ENCODE results near the gene MAP4K3. TPM values are rescaled to one million over a fixed set of nuclear protein-coding genes. Genes with fewer than 3 reads are reported as not detected.

Gene MAP4K3
- total and polyA plus RNA-seq, 10 of the 15 experiments (the other 5 are each of a cell fraction or from before 2014, with no cell fraction given): 0.04 to 0.95 (median 0.21) TPM; not detected in 1

DNA sequence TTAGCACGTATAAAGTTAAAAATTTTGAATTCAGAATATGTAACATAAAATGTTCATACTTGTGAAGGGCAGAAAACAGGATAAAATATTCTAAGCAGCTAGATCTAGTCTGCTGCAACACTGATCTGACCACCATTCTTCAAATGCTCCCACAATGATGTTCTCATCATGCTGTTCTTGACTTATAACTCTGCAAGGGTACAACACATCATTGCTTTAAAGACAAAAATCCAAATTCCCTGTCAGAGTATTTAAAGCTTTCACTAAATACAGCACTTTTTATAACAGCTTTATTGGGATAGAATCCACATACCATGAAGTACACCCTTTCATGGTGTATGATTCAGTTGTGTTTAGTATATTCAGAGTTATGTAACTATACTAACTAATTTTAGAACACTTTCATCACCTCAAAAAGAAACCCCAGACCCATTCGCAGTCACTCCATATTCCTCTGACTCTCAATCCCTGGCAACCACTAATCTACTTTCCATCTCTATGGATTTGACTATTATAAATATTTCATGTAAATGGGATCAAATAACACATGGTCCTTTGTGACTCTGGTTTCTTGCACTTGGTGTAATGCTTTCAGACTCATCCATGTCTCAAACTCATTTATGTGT lies 56.4 kb downstream of the MAP4K3 start:
- no TSS peak for BruUV-seq (replicated peaks)
- POLR2A ChIA-PET: interaction anchor here (0.9 kb wide), 1 partner anchor 9 kb away, joined by 3 read pairs; no protein-coding TSS in a partner anchor
- SMC1A ChIA-PET (ENCODE audit: uncharacterized antibody, unreplicated experiment): interaction anchor here (0.7 to 5.9 kb wide), 13 partner anchors 12 to 360 kb away, joined by 3 to 63 read pairs (median 3); no protein-coding TSS in a partner anchor
- TF ChIP-seq CBFB (IDR thresholded peaks at IDR 0.05; ENCODE audit: low read depth) (no peak), MYC (IDR thresholded peaks at IDR 0.05; ENCODE audit: insufficient read depth, insufficient read length, insufficient replicate concordance, low read length, severe bottlenecking) (no peak), CREB1 (IDR thresholded peaks at IDR 0.05; ENCODE audit: low read depth) (no peak), YY1 (IDR thresholded peaks at IDR 0.05; ENCODE audit: low read depth, low read length) (no peak)
- TF ChIP-seq, protein P1, sequence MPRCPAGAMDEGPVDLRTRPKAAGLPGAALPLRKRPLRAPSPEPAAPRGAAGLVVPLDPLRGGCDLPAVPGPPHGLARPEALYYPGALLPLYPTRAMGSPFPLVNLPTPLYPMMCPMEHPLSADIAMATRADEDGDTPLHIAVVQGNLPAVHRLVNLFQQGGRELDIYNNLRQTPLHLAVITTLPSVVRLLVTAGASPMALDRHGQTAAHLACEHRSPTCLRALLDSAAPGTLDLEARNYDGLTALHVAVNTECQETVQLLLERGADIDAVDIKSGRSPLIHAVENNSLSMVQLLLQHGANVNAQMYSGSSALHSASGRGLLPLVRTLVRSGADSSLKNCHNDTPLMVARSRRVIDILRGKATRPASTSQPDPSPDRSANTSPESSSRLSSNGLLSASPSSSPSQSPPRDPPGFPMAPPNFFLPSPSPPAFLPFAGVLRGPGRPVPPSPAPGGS (IDR thresholded peaks at IDR 0.05; ENCODE audit: borderline replicate concordance, insufficient read depth, low read depth, low read length, poor library complexity, severe bottlenecking): no peak
- no peak overlapping the region for H3K9ac ChIP-seq (ENCODE audit: control insufficient read depth, insufficient read depth, low read length)
- no peak for DNase-seq (ENCODE audit: low read depth, low spot score)
- no peaks in the 10 kb centered on the region for H3K27me3 ChIP-seq (replicated peaks in 1 of 2; ENCODE audit: control insufficient read depth in 2 of 2, insufficient read depth in 2 of 2, low read length in 1 of 2)
- H4K20me1 ChIP-seq (ENCODE audit: control insufficient read depth, insufficient read depth): no peaks in the 10 kb centered on the region
- no peak overlapping the region for H3K4me3 ChIP-seq
- no peak overlapping the region for H3K27ac ChIP-seq (ENCODE audit: control insufficient read depth, insufficient read depth)
- RAD21 ChIA-PET (ENCODE audit: unreplicated experiment): interaction anchor here (0.7 to 6.6 kb wide), 3 partner anchors 14 to 349 kb away, joined by 3 to 71 read pairs (median 5); no protein-coding TSS in a partner anchor
- no peaks in the 10 kb centered on the region for H3K9me3 ChIP-seq (replicated peaks; ENCODE audit: control insufficient read depth, insufficient read depth, low read length)
- CTCF ChIA-PET: interaction anchor here (0.8 to 6.8 kb wide), 19 partner anchors 8 to 533 kb away, joined by 3 to 145 read pairs (median 4); no protein-coding TSS in a partner anchor
- in situ Hi-C loops (cut with MboI): loop anchor here (10.0 kb wide), 1 partner anchor 344 kb away; no protein-coding TSS in a partner anchor
- no peak overlapping the region for H3K4me2 ChIP-seq (ENCODE audit: control insufficient read depth, insufficient read depth)
- intact Hi-C loops (cut with micrococcal nuclease; ENCODE audit: unreplicated experiment): no loop called here
- H3K36me3 ChIP-seq (ENCODE audit: control insufficient read depth in 2 of 2, insufficient read depth in 2 of 2, low read length in 1 of 2): no peaks in the 10 kb centered on the region
- no peak for ATAC-seq
- H3K79me2 ChIP-seq (ENCODE audit: control insufficient read depth, insufficient read depth, low read length): no peaks in the 10 kb centered on the region
- H2AFZ ChIP-seq (ENCODE audit: control insufficient read depth, low read depth, low read length): no peak overlapping the region
- FAIRE-seq: no peak
- H3K4me1 ChIP-seq (ENCODE audit: control insufficient read depth, insufficient read depth, low read length): no peaks in the 10 kb centered on the region; the same call in 1 of the 2 replicates
- WGBS (ENCODE audit: insufficient coverage, insufficient replicate concordance, low lambda C conversion rate, missing lambda C conversion rate): 41% methylated on average over 2 of the region's 2 CpGs
